ENCODE data around the gene RIT1.
"Not testable (repeated sequence)": the region's sequence is repeated elsewhere in the genome, so short reads cannot be mapped to it uniquely, and the experiment has no call there.

Gene RIT1

GRCh38 chr1:155909894-155910293 is 1.3 kb downstream of the RIT1 start:
- DNase-seq = peak in 1 of 2 donors; percentile 25

GRCh38 chr1:155904261-155904660 is 6.9 kb downstream of the RIT1 start:
- no peak for TF ChIP-seq CTCF (IDR thresholded peaks at IDR 0.05)
- intact Hi-C loops (cut with DNase I; ENCODE audit: low total_unique reads) = no loop called here
- H3K27ac ChIP-seq = no peak overlapping the region
- H3K9me3 ChIP-seq = no peaks in the 10 kb centered on the region
- H3K4me1 ChIP-seq = peaks cover 0 to 8% (median under 1%) of the 10 kb centered on the region in 4 donors
- peaks cover 83 to 98% (median 85%) of the 10 kb centered on the region in 3 donors for H3K36me3 ChIP-seq
- H3K4me3 ChIP-seq = no peak overlapping the region
- H3K27me3 ChIP-seq = no peaks in the 10 kb centered on the region
- no peak for DNase-seq

More at GRCh38 chr1:155909894-155910293, 1.3 kb downstream of the RIT1 start:
- TF ChIP-seq CTCF (IDR thresholded peaks at IDR 0.05) = no peak
- Histone ChIP-seq H3K27me3 (no peaks in the 10 kb centered on the region), H3K27ac (peak overlapping the region; percentile 96), H3K36me3 (peaks cover 41 to 72% (median 45%) of the 10 kb centered on the region in 3 donors), H3K9me3 (no peaks in the 10 kb centered on the region), H3K4me3 (peak overlapping the region; percentile 79 to 86), H3K4me1 (peaks cover 0 to 37% (median 13%) of the 10 kb centered on the region in 4 donors)
- intact Hi-C loops (cut with DNase I; ENCODE audit: low total_unique reads) = no loop called here

GRCh38 chr1:155900161-155900560 is 11.0 kb downstream of the RIT1 start:
- DNase-seq = no peak
- Histone ChIP-seq H3K36me3 (peaks cover 65 to 87% (median 86%) of the 10 kb centered on the region in 3 donors), H3K9me3 (no peaks in the 10 kb centered on the region), H3K4me3 (no peak overlapping the region), H3K27me3 (no peaks in the 10 kb centered on the region), H3K27ac (no peak overlapping the region), H3K4me1 (no peaks in the 10 kb centered on the region)
- intact Hi-C loops (cut with DNase I; ENCODE audit: low total_unique reads) = no loop called here
- TF ChIP-seq CTCF (IDR thresholded peaks at IDR 0.05) = no peak

GRCh38 chr1:155899683-155900082 is 11.5 kb downstream of the RIT1 start:
- no peak for DNase-seq
- Histone ChIP-seq H3K4me1 (no peaks in the 10 kb centered on the region), H3K9me3 (no peaks in the 10 kb centered on the region), H3K27me3 (no peaks in the 10 kb centered on the region), H3K4me3 (no peak overlapping the region), H3K27ac (no peak overlapping the region), H3K36me3 (peaks cover 61 to 82% (median 81%) of the 10 kb centered on the region in 3 donors)
- intact Hi-C loops (cut with DNase I; ENCODE audit: low total_unique reads) = no loop called here
- TF ChIP-seq CTCF (IDR thresholded peaks at IDR 0.05) = no peak

- intact Hi-C loops (cut with DNase I; ENCODE audit: low total_unique reads) = no loop called here
- H3K9me3 ChIP-seq = no peaks in the 10 kb centered on the region
- peaks cover 0 to 5% (median 2%) of the 10 kb centered on the region in 4 donors for H3K4me1 ChIP-seq
- H3K36me3 ChIP-seq = peaks cover 53 to 74% (median 73%) of the 10 kb centered on the region in 3 donors
- no peak overlapping the region for H3K4me3 ChIP-seq
- DNase-seq = no peak
- TF ChIP-seq CTCF (IDR thresholded peaks at IDR 0.05) = no peak
- no peaks in the 10 kb centered on the region for H3K27me3 ChIP-seq
- no peak overlapping the region for H3K27ac ChIP-seq
Observed at GRCh38 chr1:155898888-155899287, 12.3 kb downstream of the RIT1 start.

GRCh38 chr1:155897746-155898145 is 13.4 kb downstream of the RIT1 start:
- H3K27ac ChIP-seq = no peak overlapping the region
- H3K4me3 ChIP-seq = no peak overlapping the region
- no peaks in the 10 kb centered on the region for H3K27me3 ChIP-seq
- TF ChIP-seq CTCF (IDR thresholded peaks at IDR 0.05) = no peak
- intact Hi-C loops (cut with DNase I; ENCODE audit: low total_unique reads) = no loop called here
- DNase-seq = no peak
- no peaks in the 10 kb centered on the region for H3K9me3 ChIP-seq
- peaks cover 0 to 16% (median 12%) of the 10 kb centered on the region in 4 donors for H3K4me1 ChIP-seq
- H3K36me3 ChIP-seq = peaks cover 41 to 63% (median 62%) of the 10 kb centered on the region in 3 donors

- H3K27me3 ChIP-seq; H3K27ac ChIP-seq; DNase-seq; H3K4me3 ChIP-seq; intact Hi-C loops (cut with DNase I; ENCODE audit: low total_unique reads); H3K9me3 ChIP-seq: not testable (repeated sequence)
- H3K4me1 ChIP-seq = peaks cover 0 to 21% (median 16%) of the 10 kb centered on the region in 4 donors
- H3K36me3 ChIP-seq = peaks cover 30 to 50% (median 49%) of the 10 kb centered on the region in 3 donors
Observed at GRCh38 chr1:155896476-155896875, 14.7 kb downstream of the RIT1 start.

GRCh38 chr1:155895617-155896016 is 15.5 kb downstream of the RIT1 start:
- DNase-seq; H3K27ac ChIP-seq; H3K9me3 ChIP-seq; H3K4me3 ChIP-seq; intact Hi-C loops (cut with DNase I; ENCODE audit: low total_unique reads); H3K27me3 ChIP-seq: not testable (repeated sequence)
- peaks cover 21 to 42% (median 41%) of the 10 kb centered on the region in 3 donors for H3K36me3 ChIP-seq
- peaks cover 0 to 21% (median 16%) of the 10 kb centered on the region in 4 donors for H3K4me1 ChIP-seq
